Keratinocyte (primary cell): ENCODE data around the gene DACH1. TPM values are rescaled to one million over a fixed set of nuclear protein-coding genes. Genes with fewer than 3 reads are reported as not detected.

Source experiments
- DNase-seq: peaks from one replicate; pipeline ENCODE4 v3.0.0-alpha.2; 2011; ENCODE audit warnings: low read depth, missing footprints, low spot score
- FAIRE-seq: peaks from 2 replicates; lab custom pipeline; 2011; peaks lifted over from hg19 to GRCh38; lab: Jason Lieb, UNC
- H2AFZ ChIP-seq: 2 replicates; pipeline ENCODE4 v1.6.0; 2012; ENCODE audit warnings: low read length, control low read depth, inconsistent platforms; ENCODE audit not compliant: control insufficient read depth
- H3K27ac ChIP-seq: 2 replicates; pipeline ENCODE4 v1.5.1; 2011; ENCODE audit warnings: low read length; ENCODE audit not compliant: control insufficient read depth, insufficient read depth
- H3K27me3 ChIP-seq: 3 replicates; pipeline ENCODE4 v1.6.0; 2011; ENCODE audit warnings: low read length; ENCODE audit not compliant: control insufficient read depth, insufficient read depth; ENCODE audit errors: extremely low read depth
- H3K36me3 ChIP-seq, 2 experiments: 2 replicates in 1 of 2; 3 replicates in 1 of 2; pipeline ENCODE4 v1.5.1; 2011; ENCODE audit warnings: low read length in 2 of 2, mild to moderate bottlenecking in 1 of 2; ENCODE audit not compliant: control insufficient read depth in 2 of 2, insufficient read depth in 2 of 2; ENCODE audit errors: extremely low read depth in 1 of 2
- H3K4me1 ChIP-seq: 3 replicates; pipeline ENCODE4 v1.5.1; 2011; ENCODE audit warnings: low read length; ENCODE audit not compliant: control insufficient read depth, insufficient read depth; ENCODE audit errors: extremely low read depth
- H3K4me2 ChIP-seq: 3 replicates; pipeline ENCODE4 v1.6.0; 2011; ENCODE audit warnings: low read depth, low read length; ENCODE audit not compliant: control insufficient read depth, insufficient read depth; ENCODE audit errors: extremely low read depth
- H3K4me3 ChIP-seq, 3 experiments: fragments of 200-600 bp in 1 of 3; sonication (generic) in 1 of 3; 2 replicates in 2 of 3; 3 replicates in 1 of 3; pipeline ENCODE4 v1.5.1; 2011 to 2016; ENCODE audit warnings: low read length in 3 of 3, mild to moderate bottlenecking in 3 of 3, control low read depth in 2 of 3, inconsistent platforms in 1 of 3, low read depth in 1 of 3, mixed read lengths in 1 of 3, mixed run types in 1 of 3, moderate library complexity in 1 of 3; ENCODE audit not compliant: control insufficient read depth in 2 of 3, insufficient read depth in 2 of 3; ENCODE audit errors: extremely low read depth in 1 of 3
- H3K79me2 ChIP-seq: 2 replicates; pipeline ENCODE4 v1.6.0; 2012; ENCODE audit warnings: low read length; ENCODE audit not compliant: control insufficient read depth, insufficient read depth
- H3K9ac ChIP-seq: 3 replicates; pipeline ENCODE4 v1.6.0; 2011; ENCODE audit warnings: low read length; ENCODE audit not compliant: control insufficient read depth, insufficient read depth; ENCODE audit errors: extremely low read depth
- H3K9me1 ChIP-seq: 3 replicates; pipeline ENCODE4 v1.6.0; 2011; ENCODE audit warnings: low read length; ENCODE audit not compliant: control insufficient read depth, insufficient read depth; ENCODE audit errors: extremely low read depth
- H3K9me3 ChIP-seq: 2 replicates; pipeline ENCODE4 v1.5.1; 2012; ENCODE audit warnings: low read depth, low read length; ENCODE audit not compliant: control insufficient read depth
- H4K20me1 ChIP-seq: 3 replicates; pipeline ENCODE4 v1.6.0; 2011; ENCODE audit warnings: low read length; ENCODE audit not compliant: control insufficient read depth, insufficient read depth; ENCODE audit errors: extremely low read depth
- EZH2 ChIP-seq: IDR thresholded peaks from one replicate; pipeline ENCODE4 v1.6.1; 2012; ENCODE audit warnings: inconsistent platforms, mild to moderate bottlenecking, low read length, moderate library complexity
- dilution Hi-C: fragments of 300-500 bp; cut with MboI; formaldehyde crosslinking; loops from one replicate; pipeline ENCODE4 v1.7.0; 2020; ENCODE audit warnings: low sequenced_read_pairs; ENCODE audit not compliant: extremely low pct_ligation_motif_present
- polyA plus RNA-seq, 5 experiments: library from polyadenylated mRNA; depleted of rRNA in 3 of 5; stranded (reverse) in 3 of 5; stranded (forward) in 1 of 5; unstranded in 1 of 5; fragments of >200 nt; gene quantifications; 1 replicate in 1 of 5; 2 replicates in 3 of 5; 3 replicates in 1 of 5; pipeline versions ENCODE4 v1.2.1 to v1.2.3, GENCODE V29; 2011 to 2012; ENCODE audit warnings: missing spikeins in 2 of 5, low read depth in 1 of 5, low replicate concordance in 1 of 5
- TF ChIP-seq, protein P1 (sequence below), 3 experiments: IDR thresholded peaks in 1 of 3; conservative IDR thresholded peaks in 1 of 3; optimal IDR thresholded peaks in 1 of 3; 2 replicates in 2 of 3; 3 replicates in 1 of 3; pipeline versions ENCODE3 to v1.5.1; 2011; ENCODE audit warnings: low read length in 3 of 3, mild to moderate bottlenecking in 3 of 3, moderate library complexity in 2 of 3, control low read depth in 1 of 3, inconsistent platforms in 1 of 3; ENCODE audit not compliant: insufficient read depth in 2 of 3; ENCODE audit errors: extremely low read depth in 1 of 3

DACH1 gene
- polyA plus RNA-seq, 1 donor (not counting 4 experiments of a cell fraction or from before 2014, with no cell fraction given) = not detected

DNA sequence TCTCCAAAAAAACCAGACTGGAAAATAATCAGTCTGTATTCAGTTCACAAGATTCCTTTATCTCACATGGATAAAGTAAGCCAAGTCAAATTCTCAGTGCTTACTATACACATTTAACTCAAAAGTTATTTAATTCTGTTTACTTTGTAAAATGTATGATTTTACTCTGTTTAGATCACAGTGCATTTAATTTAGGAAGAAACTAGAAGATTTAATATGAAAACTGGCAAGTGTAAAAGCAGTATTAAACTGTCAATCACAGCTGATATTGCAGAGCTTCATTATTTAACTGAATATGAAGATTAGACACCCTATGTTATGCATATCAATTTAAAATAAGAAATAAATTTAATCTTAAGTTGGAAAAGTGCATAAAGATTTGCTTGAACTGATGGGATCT, 78.0 kb downstream of the DACH1 start:
- FAIRE-seq (no peak), DNase-seq (no peak)
- dilution Hi-C loops = no loop called here
- no peak overlapping the region for H2AFZ ChIP-seq
- no peaks in the 10 kb centered on the region for H3K9me3 ChIP-seq
- TF ChIP-seq, protein P1, sequence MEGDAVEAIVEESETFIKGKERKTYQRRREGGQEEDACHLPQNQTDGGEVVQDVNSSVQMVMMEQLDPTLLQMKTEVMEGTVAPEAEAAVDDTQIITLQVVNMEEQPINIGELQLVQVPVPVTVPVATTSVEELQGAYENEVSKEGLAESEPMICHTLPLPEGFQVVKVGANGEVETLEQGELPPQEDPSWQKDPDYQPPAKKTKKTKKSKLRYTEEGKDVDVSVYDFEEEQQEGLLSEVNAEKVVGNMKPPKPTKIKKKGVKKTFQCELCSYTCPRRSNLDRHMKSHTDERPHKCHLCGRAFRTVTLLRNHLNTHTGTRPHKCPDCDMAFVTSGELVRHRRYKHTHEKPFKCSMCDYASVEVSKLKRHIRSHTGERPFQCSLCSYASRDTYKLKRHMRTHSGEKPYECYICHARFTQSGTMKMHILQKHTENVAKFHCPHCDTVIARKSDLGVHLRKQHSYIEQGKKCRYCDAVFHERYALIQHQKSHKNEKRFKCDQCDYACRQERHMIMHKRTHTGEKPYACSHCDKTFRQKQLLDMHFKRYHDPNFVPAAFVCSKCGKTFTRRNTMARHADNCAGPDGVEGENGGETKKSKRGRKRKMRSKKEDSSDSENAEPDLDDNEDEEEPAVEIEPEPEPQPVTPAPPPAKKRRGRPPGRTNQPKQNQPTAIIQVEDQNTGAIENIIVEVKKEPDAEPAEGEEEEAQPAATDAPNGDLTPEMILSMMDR (optimal IDR thresholded peaks at IDR 0.05 in 1 of 3, IDR thresholded peaks at IDR 0.05 in 1 of 3, conservative IDR thresholded peaks at IDR 0.05 in 1 of 3; ENCODE audit: extremely low read depth in 1 of 3, insufficient read depth in 2 of 3, low read length in 3 of 3) = no peak
- no peak overlapping the region for H3K27ac ChIP-seq
- no peaks in the 10 kb centered on the region for H3K36me3 ChIP-seq
- H3K4me1 ChIP-seq = no peaks in the 10 kb centered on the region
- no peaks in the 10 kb centered on the region for H3K79me2 ChIP-seq
- H3K27me3 ChIP-seq = no peaks in the 10 kb centered on the region
- H3K4me2 ChIP-seq = no peak overlapping the region
- no peaks in the 10 kb centered on the region for H3K9me1 ChIP-seq
- no peak overlapping the region for H3K9ac ChIP-seq
- no peaks in the 10 kb centered on the region for H4K20me1 ChIP-seq
- H3K4me3 ChIP-seq = no peak overlapping the region

DNA sequence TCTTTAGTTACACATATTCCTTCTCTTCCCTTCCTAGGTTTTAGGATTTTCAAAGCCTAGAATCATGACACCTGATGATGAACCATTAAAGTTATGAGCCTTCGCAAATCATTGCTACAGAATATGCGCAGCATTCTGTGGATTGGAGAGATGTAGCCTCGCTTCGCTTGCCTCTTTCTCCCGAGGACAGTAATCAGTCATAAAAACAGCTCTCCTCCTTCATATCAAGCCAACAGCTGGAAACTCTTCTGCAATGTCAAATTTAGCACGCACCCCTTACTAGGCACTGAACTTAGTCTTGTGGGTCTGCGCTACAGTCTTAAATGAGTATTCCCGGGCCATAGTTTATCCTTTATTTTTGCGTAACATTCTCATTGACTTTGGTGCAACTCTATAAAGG, 79.6 kb downstream of the DACH1 start:
- Histone ChIP-seq H3K36me3 (no peaks in the 10 kb centered on the region), H3K9me3 (no peaks in the 10 kb centered on the region), H3K4me1 (no peaks in the 10 kb centered on the region), H3K4me3 (no peak overlapping the region), H3K27ac (no peak overlapping the region), H3K79me2 (no peaks in the 10 kb centered on the region), H3K27me3 (no peaks in the 10 kb centered on the region), H3K4me2 (no peak overlapping the region), H2AFZ (no peak overlapping the region), H3K9me1 (no peaks in the 10 kb centered on the region), H3K9ac (no peak overlapping the region), H4K20me1 (no peaks in the 10 kb centered on the region)
- FAIRE-seq (no peak), DNase-seq (no peak)
- TF ChIP-seq, protein P1 (optimal IDR thresholded peaks at IDR 0.05 in 1 of 3, IDR thresholded peaks at IDR 0.05 in 1 of 3, conservative IDR thresholded peaks at IDR 0.05 in 1 of 3; ENCODE audit: extremely low read depth in 1 of 3, insufficient read depth in 2 of 3, low read length in 3 of 3) = no peak
- no peak for TF ChIP-seq EZH2
- dilution Hi-C loops = no loop called here
